Neuronal stem cell (in vitro differentiated cells): ENCODE data around the gene RAB15.

ENCODE experiments used
- DNase-seq: peaks from one replicate; pipeline ENCODE4 v3.0.0-alpha.2; 2013; ENCODE audit warnings: low spot score
- H2AFZ ChIP-seq: one replicate; pipeline ENCODE4 v1.6.1; 2013; ENCODE audit warnings: mild to moderate bottlenecking, low read length, inconsistent platforms
- H2AK5ac ChIP-seq: 2 replicates; pipeline ENCODE4 v1.6.1; 2013; ENCODE audit warnings: low read depth, mild to moderate bottlenecking, inconsistent platforms, low read length, moderate library complexity, mixed read lengths
- H2BK120ac ChIP-seq: 2 replicates; pipeline ENCODE4 v1.6.1; 2013; ENCODE audit warnings: low read depth, mild to moderate bottlenecking, inconsistent platforms, low read length, moderate library complexity, mixed read lengths
- H2BK12ac ChIP-seq: one replicate; pipeline ENCODE4 v1.6.1; 2013; ENCODE audit warnings: low read length, inconsistent platforms
- H2BK15ac ChIP-seq: 2 replicates; pipeline ENCODE4 v1.6.1; 2013; ENCODE audit warnings: mild to moderate bottlenecking, low read length, inconsistent platforms, mixed read lengths
- H2BK5ac ChIP-seq: one replicate; pipeline ENCODE4 v1.6.1; 2013; ENCODE audit warnings: inconsistent platforms, mild to moderate bottlenecking, low read length, moderate library complexity
- H3K14ac ChIP-seq: one replicate; pipeline ENCODE4 v1.6.1; 2013; ENCODE audit warnings: low read length, inconsistent platforms
- H3K18ac ChIP-seq: 2 replicates; pipeline ENCODE4 v1.6.1; 2013; ENCODE audit warnings: low read length, inconsistent platforms
- H3K23ac ChIP-seq: 2 replicates; pipeline ENCODE4 v1.6.1; 2013; ENCODE audit warnings: low read depth, mild to moderate bottlenecking, mixed read lengths, low read length, inconsistent platforms; ENCODE audit not compliant: poor library complexity
- H3K27ac ChIP-seq: replicated peaks from 3 replicates; pipeline ENCODE4 v1.5.1; 2013; ENCODE audit warnings: low read length, inconsistent platforms
- H3K27me3 ChIP-seq, 3 experiments: 2 replicates each; pipeline ENCODE4 v1.6.1; 2013; ENCODE audit warnings: low read length in 3 of 3, mild to moderate bottlenecking in 2 of 3, inconsistent platforms in 1 of 3, low read depth in 1 of 3, mixed read lengths in 1 of 3, moderate library complexity in 1 of 3; ENCODE audit not compliant: control insufficient read depth in 3 of 3, insufficient read depth in 3 of 3
- H3K36me3 ChIP-seq, 2 donors: replicated peaks in 1 of 2; 2 replicates each; pipeline ENCODE4 v1.6.1; 2013; ENCODE audit warnings: low read length in 2 of 2; ENCODE audit not compliant: control insufficient read depth in 2 of 2, insufficient read depth in 2 of 2
- H3K4ac ChIP-seq: 2 replicates; pipeline ENCODE4 v1.6.1; 2013; ENCODE audit warnings: inconsistent platforms, mild to moderate bottlenecking, low read length, moderate library complexity
- H3K4me1 ChIP-seq, 2 donors: 1 replicate in 1 of 2; 2 replicates in 1 of 2; pipeline ENCODE4 v1.6.1; 2013; ENCODE audit warnings: low read length in 2 of 2, low read depth in 1 of 2; ENCODE audit not compliant: control insufficient read depth in 2 of 2, insufficient read depth in 1 of 2
- H3K4me2 ChIP-seq: one replicate; pipeline ENCODE4 v1.6.1; 2013; ENCODE audit warnings: mild to moderate bottlenecking, low read length, inconsistent platforms; ENCODE audit not compliant: insufficient read depth, poor library complexity, severe bottlenecking
- H3K4me3 ChIP-seq, 2 donors: 2 replicates each; pipeline ENCODE4 v1.5.1; 2013; ENCODE audit warnings: low read length in 2 of 2, mild to moderate bottlenecking in 2 of 2, inconsistent platforms in 1 of 2, moderate library complexity in 1 of 2
- H3K79me1 ChIP-seq: one replicate; pipeline ENCODE4 v1.6.1; 2013; ENCODE audit warnings: low read depth, mild to moderate bottlenecking, inconsistent platforms, low read length, moderate library complexity
- H3K9ac ChIP-seq: one replicate; pipeline ENCODE4 v1.6.1; 2013; ENCODE audit warnings: mild to moderate bottlenecking, low read depth, low read length, inconsistent platforms; ENCODE audit not compliant: poor library complexity
- H3K9me3 ChIP-seq, 2 donors: replicated peaks in 1 of 2; 2 replicates each; pipeline versions ENCODE3 to v1.6.1; 2013; ENCODE audit warnings: low read length in 2 of 2, mild to moderate bottlenecking in 2 of 2, inconsistent platforms in 1 of 2, low read depth in 1 of 2, mixed read lengths in 1 of 2, moderate library complexity in 1 of 2; ENCODE audit not compliant: control insufficient read depth in 2 of 2, insufficient read depth in 1 of 2
- H4K8ac ChIP-seq: one replicate; pipeline ENCODE4 v1.6.1; 2013; ENCODE audit warnings: low read depth, mild to moderate bottlenecking, inconsistent platforms, low read length, moderate library complexity
- H4K91ac ChIP-seq: one replicate; pipeline ENCODE4 v1.6.1; 2013; ENCODE audit warnings: low read length, low read depth, mild to moderate bottlenecking, inconsistent platforms; ENCODE audit not compliant: poor library complexity
- WGBS, 2 donors: extraction: QIAGEN DNeasy Blood & Tissue Kit; methylation state at CpG; one replicate each; pipeline ENCODE4 v1.1.7; 2013; ENCODE audit warnings: missing lambda C conversion rate in 2 of 2, mixed read lengths in 1 of 2; ENCODE audit not compliant: insufficient read length in 2 of 2, insufficient replicate concordance in 1 of 2; ENCODE audit errors: extremely low coverage in 2 of 2; 5-methylcytosine and 5-hydroxymethylcytosine counted together

The RAB15 gene

DNA sequence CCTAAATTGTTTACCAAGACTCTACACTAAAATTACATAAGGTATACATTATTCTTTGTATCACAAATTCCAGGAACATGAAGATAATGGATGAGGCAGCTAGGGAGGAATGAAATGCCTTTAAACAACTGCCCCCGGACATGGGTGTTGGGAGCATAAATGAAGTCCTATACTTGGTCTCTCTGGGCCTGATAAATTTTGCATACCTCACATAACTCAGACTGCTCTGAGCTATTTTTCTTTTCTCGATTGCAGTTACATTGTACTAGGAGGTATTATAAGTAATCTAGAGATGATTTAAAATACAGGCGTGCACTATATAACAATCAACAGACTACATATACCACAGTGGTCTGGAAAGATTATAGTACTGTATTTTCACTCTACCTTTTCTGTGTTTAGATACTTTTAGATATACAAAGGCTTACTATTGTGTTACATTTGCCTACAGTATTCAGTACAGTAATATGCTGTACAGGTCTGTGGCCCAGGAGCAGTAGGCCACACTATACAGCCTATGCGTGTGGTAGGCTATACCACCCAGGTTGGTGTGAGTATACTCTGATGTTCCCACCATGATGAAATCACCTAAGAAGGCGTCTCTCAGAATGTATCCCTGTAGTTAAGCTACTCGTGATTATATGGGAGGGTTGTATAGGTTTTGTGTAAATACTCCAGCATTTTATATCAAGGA, 28.9 kb upstream of the RAB15 start:
- H2AFZ ChIP-seq = no peak overlapping the region
- no peak overlapping the region for H2AK5ac ChIP-seq
- H3K79me1 ChIP-seq = peaks cover 1% of the 10 kb centered on the region
- no peak overlapping the region for H2BK120ac ChIP-seq
- H3K9me3 ChIP-seq = no peaks in the 10 kb centered on the region
- no CpG with 5 or more reads among the region's 6 CpGs for whole genome bisulfite sequencing, 2 donors
- no peak overlapping the region for H2BK15ac ChIP-seq
- no peak overlapping the region for H3K9ac ChIP-seq
- no peak overlapping the region for H4K8ac ChIP-seq
- H3K27me3 ChIP-seq = no peaks in the 10 kb centered on the region
- H3K27ac ChIP-seq = no peak overlapping the region
- peaks cover 0 to 2% of the 10 kb centered on the region in 2 donors for H3K4me1 ChIP-seq
- H2BK5ac ChIP-seq = no peak overlapping the region
- no peak for DNase-seq
- H3K4me3 ChIP-seq = no peak overlapping the region
- H3K36me3 ChIP-seq = peaks cover 0 to 7% of the 10 kb centered on the region in 2 donors
- no peak overlapping the region for H4K91ac ChIP-seq
- no peak overlapping the region for H3K23ac ChIP-seq
- H3K4ac ChIP-seq = no peak overlapping the region
- no peak overlapping the region for H3K4me2 ChIP-seq
- H3K18ac ChIP-seq = no peak overlapping the region
- H2BK12ac ChIP-seq = no peak overlapping the region
- H3K14ac ChIP-seq = no peak overlapping the region

DNA sequence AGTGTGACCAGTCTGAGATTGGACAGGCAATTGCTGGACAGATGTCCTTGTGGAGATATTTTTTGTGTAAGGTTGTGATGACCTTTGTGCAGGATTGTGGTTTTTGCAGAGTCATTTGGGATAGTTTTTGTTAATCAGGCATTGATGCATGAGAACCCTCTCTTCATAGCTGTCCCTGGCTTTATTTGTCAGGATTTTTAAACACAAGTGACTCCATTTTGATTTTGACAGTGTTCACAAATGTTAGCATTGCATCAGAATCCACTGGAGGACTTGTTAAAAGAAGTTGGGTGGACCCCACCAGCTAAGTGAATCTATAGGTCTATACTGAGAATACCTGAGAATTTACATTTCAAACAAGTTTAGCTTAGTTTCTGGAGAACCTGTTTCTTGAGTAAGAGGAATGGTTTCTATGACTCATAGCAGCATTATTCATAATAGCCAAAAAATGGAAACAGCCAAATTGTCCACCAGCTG, 26.4 kb upstream of the RAB15 start:
- Histone ChIP-seq H2BK120ac (no peak overlapping the region), H3K14ac (no peak overlapping the region), H3K79me1 (peaks cover 1% of the 10 kb centered on the region), H4K91ac (no peak overlapping the region), H2BK15ac (no peak overlapping the region), H3K4me1 (peaks cover 0 to 2% of the 10 kb centered on the region in 2 donors), H3K4ac (no peak overlapping the region), H2AFZ (no peak overlapping the region), H3K9me3 (no peaks in the 10 kb centered on the region), H3K27ac (no peak overlapping the region), H3K4me2 (no peak overlapping the region), H2BK5ac (no peak overlapping the region), H4K8ac (no peak overlapping the region), H2AK5ac (no peak overlapping the region), H3K4me3 (no peak overlapping the region), H3K27me3 (no peaks in the 10 kb centered on the region), H3K18ac (no peak overlapping the region), H3K23ac (no peak overlapping the region), H3K9ac (no peak overlapping the region), H3K36me3 (no peaks in the 10 kb centered on the region), H2BK12ac (no peak overlapping the region)
- DNase-seq = no peak

DNA sequence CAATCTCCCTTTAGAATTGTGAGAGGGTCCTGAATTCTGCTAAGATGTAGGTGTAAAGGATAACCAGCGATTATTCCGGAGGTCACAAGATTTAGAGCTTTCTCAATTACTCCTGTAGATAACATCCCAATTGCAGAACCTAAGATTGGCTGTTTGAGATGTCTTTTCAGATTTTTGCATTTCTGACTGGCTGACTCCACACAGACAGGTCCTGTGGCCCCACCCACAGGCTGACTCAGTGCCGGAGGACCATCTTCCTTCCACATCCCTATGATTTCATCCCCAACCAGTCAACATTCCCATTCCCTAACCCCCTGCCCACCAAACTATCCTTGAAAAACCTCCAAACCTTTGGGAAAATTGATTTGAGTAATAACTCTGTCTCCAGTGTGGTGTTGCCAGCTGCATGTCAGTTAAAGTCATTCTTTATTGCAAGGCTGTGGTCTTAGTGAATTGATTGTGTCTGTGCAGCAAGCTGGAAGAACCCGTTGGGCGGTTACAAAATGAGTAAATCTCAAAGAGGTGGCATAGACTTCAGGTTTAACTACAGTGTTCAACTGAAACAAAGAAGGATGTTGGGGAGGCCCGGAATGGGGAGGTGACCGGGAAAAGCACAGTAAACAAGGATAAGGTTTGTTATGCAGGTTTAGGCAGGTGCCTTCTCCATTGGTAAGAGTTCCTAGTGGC, 25.1 kb upstream of the RAB15 start:
- WGBS, 2 donors = no CpG with 5 or more reads among the region's 7 CpGs
- H3K14ac ChIP-seq = no peak overlapping the region

DNA sequence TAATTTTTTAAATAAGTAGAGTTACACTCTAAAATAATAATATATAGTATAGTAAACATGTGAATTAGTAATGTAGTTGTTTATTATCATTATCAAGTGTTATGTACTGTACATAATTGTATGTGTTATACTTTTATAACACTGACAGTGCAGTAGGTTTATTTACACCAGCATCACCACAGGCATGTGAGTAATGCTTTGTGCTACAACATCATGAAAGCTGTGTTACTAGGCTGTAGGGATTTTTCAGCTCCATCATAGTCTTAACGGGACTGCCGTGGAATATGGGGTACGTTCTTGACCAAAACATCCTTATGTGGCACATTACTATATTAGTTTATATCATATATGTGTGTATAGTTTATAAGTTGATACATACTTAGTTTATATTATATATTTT, 23.2 kb upstream of the RAB15 start:
- H2BK12ac ChIP-seq = no peak overlapping the region
- no peak overlapping the region for H4K91ac ChIP-seq
- no peaks in the 10 kb centered on the region for H3K27me3 ChIP-seq
- no CpG with 5 or more reads among the region's 3 CpGs for WGBS, 2 donors
- H3K4ac ChIP-seq = no peak overlapping the region
- no peak for DNase-seq
- H3K4me2 ChIP-seq = no peak overlapping the region
- no peak overlapping the region for H3K9ac ChIP-seq
- peaks cover 0 to 2% of the 10 kb centered on the region in 2 donors for H3K4me1 ChIP-seq
- H3K4me3 ChIP-seq = no peak overlapping the region
- no peak overlapping the region for H2AFZ ChIP-seq
- no peak overlapping the region for H3K18ac ChIP-seq
- no peak overlapping the region for H3K14ac ChIP-seq
- H3K27ac ChIP-seq = no peak overlapping the region
- H2AK5ac ChIP-seq = no peak overlapping the region
- no peak overlapping the region for H2BK5ac ChIP-seq
- no peak overlapping the region for H3K23ac ChIP-seq
- H3K9me3 ChIP-seq = no peaks in the 10 kb centered on the region
- H2BK15ac ChIP-seq = no peak overlapping the region
- H3K36me3 ChIP-seq = no peaks in the 10 kb centered on the region
- H2BK120ac ChIP-seq = no peak overlapping the region
- H4K8ac ChIP-seq = no peak overlapping the region
- H3K79me1 ChIP-seq = no peaks in the 10 kb centered on the region

More for the DNA sequence above, 25.1 kb upstream of the RAB15 start:
- no peaks in the 10 kb centered on the region for H3K27me3 ChIP-seq
- no peak overlapping the region for H3K27ac ChIP-seq
- H3K4ac ChIP-seq = no peak overlapping the region
- H3K4me3 ChIP-seq = no peak overlapping the region
- H3K9me3 ChIP-seq = no peaks in the 10 kb centered on the region
- no peak for DNase-seq
- H2AFZ ChIP-seq = no peak overlapping the region
- H3K9ac ChIP-seq = no peak overlapping the region
- H3K36me3 ChIP-seq = no peaks in the 10 kb centered on the region
- H3K18ac ChIP-seq = no peak overlapping the region
- no peak overlapping the region for H2BK120ac ChIP-seq
- H2BK5ac ChIP-seq = no peak overlapping the region
- no peak overlapping the region for H4K91ac ChIP-seq
- no peak overlapping the region for H2AK5ac ChIP-seq
- H3K4me1 ChIP-seq = peaks cover 0 to 2% of the 10 kb centered on the region in 2 donors
- H3K4me2 ChIP-seq = no peak overlapping the region
- no peak overlapping the region for H3K23ac ChIP-seq
- H2BK12ac ChIP-seq = no peak overlapping the region
- no peak overlapping the region for H4K8ac ChIP-seq
- no peak overlapping the region for H2BK15ac ChIP-seq
- peaks cover 1% of the 10 kb centered on the region for H3K79me1 ChIP-seq
